ENCODE results near the gene TTLL10. TPM values are rescaled to one million over a fixed set of nuclear protein-coding genes. Genes with fewer than 3 reads are reported as not detected.
"Not testable (repeated sequence)": the region's sequence is repeated elsewhere in the genome, so short reads cannot be mapped to it uniquely, and the experiment has no call there.

The TTLL10 gene
- total RNA-seq, 1 donor from 2014 or later = 5.5 TPM

DNA sequence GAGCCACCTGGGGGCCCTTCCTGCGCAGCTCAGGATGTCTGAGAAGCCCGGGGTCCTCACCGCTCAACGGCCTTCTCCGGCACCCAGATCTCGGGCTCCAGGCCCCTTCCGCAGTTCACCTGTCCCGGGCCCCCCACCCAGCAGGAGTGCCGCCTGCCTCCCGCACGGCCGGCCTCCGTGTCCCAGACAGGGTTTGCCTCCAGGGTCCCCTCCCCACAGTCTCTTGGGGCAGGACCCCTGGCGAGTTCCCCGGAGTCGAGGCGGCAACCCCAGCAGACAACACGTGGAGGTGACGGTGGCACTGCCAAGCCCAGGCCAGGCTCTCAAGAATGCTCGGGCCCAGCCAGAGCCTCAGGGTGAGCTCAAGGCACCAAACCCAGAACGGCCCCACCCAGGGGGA lies 22.4 kb upstream of the TTLL10 start:
- Mint-ChIP-seq H3K4me3 (ENCODE audit: low read depth) (no peak overlapping the region), H3K4me1 (ENCODE audit: low read depth) (peaks cover under 1% of the 10 kb centered on the region), H3K9me3 (ENCODE audit: low read depth) (peaks cover 18% of the 10 kb centered on the region), H3K27me3 (peaks cover 14% of the 10 kb centered on the region), H3K36me3 (ENCODE audit: insufficient read depth) (peaks cover 10% of the 10 kb centered on the region), H3K27ac (no peak overlapping the region)
- TF ChIP-seq, protein P1, sequence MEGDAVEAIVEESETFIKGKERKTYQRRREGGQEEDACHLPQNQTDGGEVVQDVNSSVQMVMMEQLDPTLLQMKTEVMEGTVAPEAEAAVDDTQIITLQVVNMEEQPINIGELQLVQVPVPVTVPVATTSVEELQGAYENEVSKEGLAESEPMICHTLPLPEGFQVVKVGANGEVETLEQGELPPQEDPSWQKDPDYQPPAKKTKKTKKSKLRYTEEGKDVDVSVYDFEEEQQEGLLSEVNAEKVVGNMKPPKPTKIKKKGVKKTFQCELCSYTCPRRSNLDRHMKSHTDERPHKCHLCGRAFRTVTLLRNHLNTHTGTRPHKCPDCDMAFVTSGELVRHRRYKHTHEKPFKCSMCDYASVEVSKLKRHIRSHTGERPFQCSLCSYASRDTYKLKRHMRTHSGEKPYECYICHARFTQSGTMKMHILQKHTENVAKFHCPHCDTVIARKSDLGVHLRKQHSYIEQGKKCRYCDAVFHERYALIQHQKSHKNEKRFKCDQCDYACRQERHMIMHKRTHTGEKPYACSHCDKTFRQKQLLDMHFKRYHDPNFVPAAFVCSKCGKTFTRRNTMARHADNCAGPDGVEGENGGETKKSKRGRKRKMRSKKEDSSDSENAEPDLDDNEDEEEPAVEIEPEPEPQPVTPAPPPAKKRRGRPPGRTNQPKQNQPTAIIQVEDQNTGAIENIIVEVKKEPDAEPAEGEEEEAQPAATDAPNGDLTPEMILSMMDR (IDR thresholded peaks at IDR 0.05; ENCODE audit: unreplicated experiment) = no peak
- DNase-seq (ENCODE audit: low spot score, unreplicated experiment) = no peak

DNA sequence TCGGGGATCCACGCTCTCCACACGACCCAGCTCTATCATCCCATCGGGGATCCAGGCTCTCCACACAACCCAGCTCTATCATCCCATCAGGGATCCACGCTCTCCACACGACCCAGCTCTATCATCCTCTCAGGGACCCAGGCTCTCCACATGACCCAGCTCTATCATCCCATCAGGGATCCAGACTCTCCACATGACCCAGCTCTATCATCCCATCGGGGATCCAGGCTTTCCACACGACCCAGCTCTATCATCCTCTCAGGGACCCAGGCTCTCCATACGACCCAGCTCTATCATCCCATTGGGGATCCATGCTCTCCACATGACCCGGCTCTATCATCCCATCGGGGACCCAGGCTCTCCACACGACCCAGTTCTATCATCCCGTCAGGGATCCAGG lies 21.2 kb upstream of the TTLL10 start:
- H3K27me3 Mint-ChIP-seq = peaks cover 14% of the 10 kb centered on the region
- H3K27ac Mint-ChIP-seq = peak overlapping the region; percentile 86
- not testable (repeated sequence) for H3K4me3 Mint-ChIP-seq (ENCODE audit: low read depth); H3K4me1 Mint-ChIP-seq (ENCODE audit: low read depth); H3K36me3 Mint-ChIP-seq (ENCODE audit: insufficient read depth); DNase-seq (ENCODE audit: low spot score, unreplicated experiment)
- H3K9me3 Mint-ChIP-seq (ENCODE audit: low read depth) = peaks cover 18% of the 10 kb centered on the region

DNA sequence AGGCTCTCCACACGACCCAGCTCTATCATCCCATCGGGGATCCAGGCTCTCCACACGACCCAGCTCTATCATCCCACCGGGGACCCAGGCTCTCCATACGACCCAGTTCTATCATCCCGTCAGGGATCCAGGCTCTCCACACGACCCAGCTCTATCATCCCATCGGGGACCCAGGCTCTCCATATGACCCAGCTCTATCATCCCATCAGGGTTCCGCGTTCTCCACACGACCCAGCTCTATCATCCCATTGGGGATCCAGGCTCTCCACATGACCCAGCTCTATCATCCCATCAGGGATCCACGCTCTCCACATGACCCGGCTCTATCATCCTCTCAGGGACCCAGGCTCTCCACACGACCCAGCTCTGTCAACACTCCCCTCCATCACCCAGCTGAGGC lies 20.5 kb upstream of the TTLL10 start:
- H3K27me3 Mint-ChIP-seq = peaks cover 10% of the 10 kb centered on the region
- H3K4me1 Mint-ChIP-seq (ENCODE audit: low read depth); H3K36me3 Mint-ChIP-seq (ENCODE audit: insufficient read depth); H3K4me3 Mint-ChIP-seq (ENCODE audit: low read depth); DNase-seq (ENCODE audit: low spot score, unreplicated experiment): not testable (repeated sequence)
- peak overlapping the region; percentile 93 for H3K27ac Mint-ChIP-seq
- H3K9me3 Mint-ChIP-seq (ENCODE audit: low read depth) = peaks cover 18% of the 10 kb centered on the region

DNA sequence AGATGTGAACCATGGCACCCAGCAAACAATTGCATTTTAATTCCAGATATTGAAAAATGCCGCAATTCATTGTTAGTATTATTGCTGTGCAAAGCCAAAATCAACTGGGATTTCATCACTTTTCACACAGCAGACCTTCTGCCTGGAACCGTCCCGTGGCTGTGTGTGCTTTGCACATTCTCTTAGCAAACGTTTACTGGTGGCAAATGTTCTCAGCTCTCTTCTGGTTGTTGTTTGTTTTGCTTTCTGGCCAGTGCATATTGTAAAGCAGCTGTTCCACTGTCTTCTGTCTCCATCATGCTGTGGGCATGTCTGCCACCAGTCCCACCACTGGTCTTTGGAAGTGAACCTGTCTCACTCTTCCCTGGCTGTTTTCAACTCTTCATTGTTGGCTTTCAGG lies 19.8 kb upstream of the TTLL10 start:
- H3K27ac Mint-ChIP-seq = peak overlapping the region; percentile 2
- H3K4me3 Mint-ChIP-seq (ENCODE audit: low read depth) = no peak overlapping the region
- DNase-seq (ENCODE audit: low spot score, unreplicated experiment) = no peak
- H3K27me3 Mint-ChIP-seq = peaks cover 8% of the 10 kb centered on the region
- TF ChIP-seq, protein P1 (IDR thresholded peaks at IDR 0.05; ENCODE audit: unreplicated experiment) = no peak
- peaks cover 10% of the 10 kb centered on the region for H3K36me3 Mint-ChIP-seq (ENCODE audit: insufficient read depth)
- H3K4me1 Mint-ChIP-seq (ENCODE audit: low read depth) = peaks cover 1% of the 10 kb centered on the region
- H3K9me3 Mint-ChIP-seq (ENCODE audit: low read depth) = peaks cover 18% of the 10 kb centered on the region

DNA sequence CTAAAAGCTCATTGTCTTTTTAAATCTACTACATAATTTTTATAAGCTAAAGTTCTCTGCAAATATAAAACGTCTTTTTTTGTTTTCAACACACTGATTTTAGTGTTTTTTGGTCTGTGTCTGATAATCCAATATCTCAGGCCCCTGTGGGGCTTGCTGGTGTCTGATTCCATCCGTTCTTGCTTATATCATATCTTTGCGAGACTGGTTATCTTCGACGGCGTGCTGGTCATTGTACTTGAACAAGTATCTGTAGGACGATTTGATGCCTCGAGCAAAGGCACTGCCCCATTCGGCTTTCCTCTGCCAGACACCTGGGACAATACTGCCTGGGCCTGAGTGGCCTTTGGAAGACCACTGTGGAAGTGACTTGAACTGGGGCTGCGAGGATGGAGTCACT lies 18.4 kb upstream of the TTLL10 start:
- Mint-ChIP-seq H3K9me3 (ENCODE audit: low read depth) (peaks cover 18% of the 10 kb centered on the region), H3K27ac (no peak overlapping the region), H3K4me1 (ENCODE audit: low read depth) (peaks cover 1% of the 10 kb centered on the region), H3K27me3 (peaks cover 8% of the 10 kb centered on the region), H3K4me3 (ENCODE audit: low read depth) (no peak overlapping the region), H3K36me3 (ENCODE audit: insufficient read depth) (peaks cover 10% of the 10 kb centered on the region)
- no peak for DNase-seq (ENCODE audit: low spot score, unreplicated experiment)
- TF ChIP-seq, protein P1 (IDR thresholded peaks at IDR 0.05; ENCODE audit: unreplicated experiment) = no peak

DNA sequence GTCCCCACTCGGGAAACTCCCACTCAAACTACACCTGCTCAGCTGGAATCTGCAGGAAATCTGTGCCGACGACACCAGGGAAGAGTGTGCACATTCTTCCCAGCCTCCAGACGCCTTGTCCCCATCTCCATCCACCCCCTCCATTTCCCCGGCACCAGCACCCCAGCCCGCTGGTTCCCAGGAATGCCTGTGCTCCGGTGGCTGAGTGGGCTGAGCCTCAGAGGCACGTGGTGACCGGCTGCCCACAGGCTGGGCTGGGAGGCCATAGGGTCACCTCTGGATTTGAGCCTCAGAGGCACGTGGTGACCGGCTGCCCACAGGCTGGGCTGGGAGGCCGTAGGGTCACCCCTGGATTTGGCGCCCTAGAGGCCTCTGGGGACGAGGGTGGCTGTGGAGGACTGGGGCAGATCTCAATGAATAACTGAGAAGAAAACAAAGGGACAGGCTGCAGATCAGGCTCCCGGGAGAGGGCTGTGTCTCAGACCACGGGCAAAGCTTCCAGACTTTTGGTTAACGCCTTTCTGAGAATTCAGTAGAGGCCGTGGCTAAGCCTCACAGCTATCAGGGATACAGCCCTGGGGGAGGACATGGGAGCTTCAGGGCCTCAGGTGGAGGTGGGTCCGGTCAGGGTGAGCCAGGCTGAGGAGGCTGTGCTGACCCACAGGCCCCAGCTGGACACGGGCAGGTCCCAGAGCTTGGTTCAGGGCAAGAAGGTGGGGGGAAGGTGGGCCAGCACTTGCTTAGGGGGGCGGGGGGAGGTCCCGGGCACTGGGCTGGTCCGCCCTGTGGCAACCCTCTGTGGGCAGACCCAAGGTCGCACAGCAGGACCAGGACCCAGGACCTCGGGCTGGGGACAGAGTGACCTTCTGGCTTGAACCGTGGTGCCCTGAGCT lies 17.3 kb upstream of the TTLL10 start:
- TF ChIP-seq, protein P1 (IDR thresholded peaks at IDR 0.05; ENCODE audit: unreplicated experiment) = no peak
- H3K4me3 Mint-ChIP-seq (ENCODE audit: low read depth) = peak overlapping the region; percentile 47
- H3K9me3 Mint-ChIP-seq (ENCODE audit: low read depth) = peaks cover 18% of the 10 kb centered on the region
- H3K27ac Mint-ChIP-seq = no peak overlapping the region
- no peak for DNase-seq (ENCODE audit: low spot score, unreplicated experiment)
- H3K36me3 Mint-ChIP-seq (ENCODE audit: insufficient read depth) = peaks cover 10% of the 10 kb centered on the region
- peaks cover 1% of the 10 kb centered on the region for H3K4me1 Mint-ChIP-seq (ENCODE audit: low read depth)
- peaks cover 8% of the 10 kb centered on the region for H3K27me3 Mint-ChIP-seq

Measured in progenitor cell of endocrine pancreas (in vitro differentiated cells).